DMS 273 (cell line): ENCODE results near the gene NFIC.
"Not testable (repeated sequence)": the region's sequence is repeated elsewhere in the genome, so short reads cannot be mapped to it uniquely, and the experiment has no call there.

Source experiments
- DNase-seq: peaks from one replicate; lab custom pipeline; 2025; ENCODE audit not compliant: unreplicated experiment; lab: John Stamatoyannopoulos, UW

NFIC gene

GRCh38 chr19:3415695-3416094 lies 49.3 kb downstream of the NFIC start:
- DNase-seq = no peak

GRCh38 chr19:3420244-3420755 lies 53.9 kb downstream of the NFIC start:
- DNase-seq = no peak

- no peak for DNase-seq
Observed at GRCh38 chr19:3420909-3421619, 54.7 kb downstream of the NFIC start.

GRCh38 chr19:3421656-3422055 lies 55.3 kb downstream of the NFIC start:
- DNase-seq = not testable (repeated sequence)

- no peak for DNase-seq
Observed at GRCh38 chr19:3423183-3423829, 56.9 kb downstream of the NFIC start.

GRCh38 chr19:3426433-3426832 lies 60.0 kb downstream of the NFIC start:
- DNase-seq = no peak

- DNase-seq = not testable (repeated sequence)
Observed at GRCh38 chr19:3430366-3430680, 63.9 kb downstream of the NFIC start.

- no peak for DNase-seq
Observed at GRCh38 chr19:3431760-3432397, 65.5 kb downstream of the NFIC start.

GRCh38 chr19:3433313-3433712 lies 66.9 kb downstream of the NFIC start:
- no peak for DNase-seq

- DNase-seq = no peak
Observed at GRCh38 chr19:3433805-3434540, 67.6 kb downstream of the NFIC start.

GRCh38 chr19:3434630-3435553 lies 68.5 kb downstream of the NFIC start:
- DNase-seq = peak; percentile 89

- DNase-seq = peak; percentile 73
Observed at GRCh38 chr19:3440082-3440481, 73.7 kb downstream of the NFIC start.

GRCh38 chr19:3441089-3441985 lies 75.0 kb downstream of the NFIC start:
- no peak for DNase-seq

- no peak for DNase-seq
Observed at GRCh38 chr19:3441986-3442329, 75.6 kb downstream of the NFIC start.

GRCh38 chr19:3442487-3443071 lies 76.2 kb downstream of the NFIC start:
- no peak for DNase-seq

- no peak for DNase-seq
Observed at GRCh38 chr19:3443840-3444694, 77.7 kb downstream of the NFIC start.

- DNase-seq = no peak
Observed at GRCh38 chr19:3444695-3445234, 78.4 kb downstream of the NFIC start.

GRCh38 chr19:3446657-3447056 lies 80.3 kb downstream of the NFIC start:
- DNase-seq = not testable (repeated sequence)
